ENCODE measurements around the gene NLK.

NLK gene

GRCh38 chr17:28177351-28177750 is 134.9 kb downstream of the NLK start:
- ATAC-seq, result no peak
- TF ChIP-seq ARNTL (CRISPR knock-in tag; IDR thresholded peaks at IDR 0.05; ENCODE audit: borderline replicate concordance, low read depth), result no peak
- TF ChIP-seq ZC3H10 (CRISPR knock-in tag; IDR thresholded peaks at IDR 0.05), result no peak
- TF ChIP-seq GLIS3 (CRISPR knock-in tag; IDR thresholded peaks at IDR 0.05), result no peak

- ATAC-seq, result no peak
Observed at GRCh38 chr17:28178800-28179199, 136.3 kb downstream of the NLK start.

GRCh38 chr17:28180449-28180848 is 138.0 kb downstream of the NLK start:
- TF ChIP-seq ARNTL (CRISPR knock-in tag; IDR thresholded peaks at IDR 0.05; ENCODE audit: borderline replicate concordance, low read depth) (no peak), TCF4 (CRISPR knock-in tag; IDR thresholded peaks at IDR 0.05; ENCODE audit: borderline replicate concordance) (no peak), PPARA (CRISPR knock-in tag; IDR thresholded peaks at IDR 0.05; ENCODE audit: borderline replicate concordance) (no peak)
- no peak; the same call in 2 of the 3 replicates for ATAC-seq

More at GRCh38 chr17:28178800-28179199, 136.3 kb downstream of the NLK start:
- TF ChIP-seq ESRRG (CRISPR knock-in tag; IDR thresholded peaks at IDR 0.05) (no peak), TOX (CRISPR knock-in tag; IDR thresholded peaks at IDR 0.05; ENCODE audit: borderline replicate concordance) (no peak), SNAI2 (CRISPR knock-in tag; IDR thresholded peaks at IDR 0.05) (no peak), ZNF565 (CRISPR knock-in tag; conservative IDR thresholded peaks at IDR 0.05; ENCODE audit: low read depth) (no peak), ISL1 (CRISPR knock-in tag; IDR thresholded peaks at IDR 0.05) (no peak), ARNTL (CRISPR knock-in tag; IDR thresholded peaks at IDR 0.05; ENCODE audit: borderline replicate concordance, low read depth) (no peak), CSDC2 (CRISPR knock-in tag; IDR thresholded peaks at IDR 0.05) (no peak), RARB (CRISPR knock-in tag; IDR thresholded peaks at IDR 0.05) (no peak), TCF4 (CRISPR knock-in tag; IDR thresholded peaks at IDR 0.05; ENCODE audit: borderline replicate concordance) (no peak), BACH2 (CRISPR knock-in tag; IDR thresholded peaks at IDR 0.05; ENCODE audit: borderline replicate concordance) (no peak), ZNF8 (CRISPR knock-in tag; IDR thresholded peaks at IDR 0.05) (no peak), ZNF70 (CRISPR knock-in tag; IDR thresholded peaks at IDR 0.05) (no peak), OSR1 (CRISPR knock-in tag; IDR thresholded peaks at IDR 0.05) (no peak), CREB5 (CRISPR knock-in tag; IDR thresholded peaks at IDR 0.05; ENCODE audit: low read depth) (no peak), ZFP30 (CRISPR knock-in tag; IDR thresholded peaks at IDR 0.05) (no peak), ZFP3 (CRISPR knock-in tag; IDR thresholded peaks at IDR 0.05) (no peak), PPARA (CRISPR knock-in tag; IDR thresholded peaks at IDR 0.05; ENCODE audit: borderline replicate concordance) (no peak)
- TF ChIP-seq, protein P1, sequence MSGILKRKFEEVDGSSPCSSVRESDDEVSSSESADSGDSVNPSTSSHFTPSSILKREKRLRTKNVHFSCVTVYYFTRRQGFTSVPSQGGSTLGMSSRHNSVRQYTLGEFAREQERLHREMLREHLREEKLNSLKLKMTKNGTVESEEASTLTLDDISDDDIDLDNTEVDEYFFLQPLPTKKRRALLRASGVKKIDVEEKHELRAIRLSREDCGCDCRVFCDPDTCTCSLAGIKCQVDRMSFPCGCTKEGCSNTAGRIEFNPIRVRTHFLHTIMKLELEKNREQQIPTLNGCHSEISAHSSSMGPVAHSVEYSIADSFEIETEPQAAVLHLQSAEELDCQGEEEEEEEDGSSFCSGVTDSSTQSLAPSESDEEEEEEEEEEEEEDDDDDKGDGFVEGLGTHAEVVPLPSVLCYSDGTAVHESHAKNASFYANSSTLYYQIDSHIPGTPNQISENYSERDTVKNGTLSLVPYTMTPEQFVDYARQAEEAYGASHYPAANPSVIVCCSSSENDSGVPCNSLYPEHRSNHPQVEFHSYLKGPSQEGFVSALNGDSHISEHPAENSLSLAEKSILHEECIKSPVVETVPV (CRISPR knock-in tag; IDR thresholded peaks at IDR 0.05), result no peak
- TF ChIP-seq, protein P2, sequence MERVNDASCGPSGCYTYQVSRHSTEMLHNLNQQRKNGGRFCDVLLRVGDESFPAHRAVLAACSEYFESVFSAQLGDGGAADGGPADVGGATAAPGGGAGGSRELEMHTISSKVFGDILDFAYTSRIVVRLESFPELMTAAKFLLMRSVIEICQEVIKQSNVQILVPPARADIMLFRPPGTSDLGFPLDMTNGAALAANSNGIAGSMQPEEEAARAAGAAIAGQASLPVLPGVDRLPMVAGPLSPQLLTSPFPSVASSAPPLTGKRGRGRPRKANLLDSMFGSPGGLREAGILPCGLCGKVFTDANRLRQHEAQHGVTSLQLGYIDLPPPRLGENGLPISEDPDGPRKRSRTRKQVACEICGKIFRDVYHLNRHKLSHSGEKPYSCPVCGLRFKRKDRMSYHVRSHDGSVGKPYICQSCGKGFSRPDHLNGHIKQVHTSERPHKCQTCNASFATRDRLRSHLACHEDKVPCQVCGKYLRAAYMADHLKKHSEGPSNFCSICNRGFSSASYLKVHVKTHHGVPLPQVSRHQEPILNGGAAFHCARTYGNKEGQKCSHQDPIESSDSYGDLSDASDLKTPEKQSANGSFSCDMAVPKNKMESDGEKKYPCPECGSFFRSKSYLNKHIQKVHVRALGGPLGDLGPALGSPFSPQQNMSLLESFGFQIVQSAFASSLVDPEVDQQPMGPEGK (CRISPR knock-in tag; IDR thresholded peaks at IDR 0.05; ENCODE audit: borderline replicate concordance), result no peak
- TF ChIP-seq, protein P3, sequence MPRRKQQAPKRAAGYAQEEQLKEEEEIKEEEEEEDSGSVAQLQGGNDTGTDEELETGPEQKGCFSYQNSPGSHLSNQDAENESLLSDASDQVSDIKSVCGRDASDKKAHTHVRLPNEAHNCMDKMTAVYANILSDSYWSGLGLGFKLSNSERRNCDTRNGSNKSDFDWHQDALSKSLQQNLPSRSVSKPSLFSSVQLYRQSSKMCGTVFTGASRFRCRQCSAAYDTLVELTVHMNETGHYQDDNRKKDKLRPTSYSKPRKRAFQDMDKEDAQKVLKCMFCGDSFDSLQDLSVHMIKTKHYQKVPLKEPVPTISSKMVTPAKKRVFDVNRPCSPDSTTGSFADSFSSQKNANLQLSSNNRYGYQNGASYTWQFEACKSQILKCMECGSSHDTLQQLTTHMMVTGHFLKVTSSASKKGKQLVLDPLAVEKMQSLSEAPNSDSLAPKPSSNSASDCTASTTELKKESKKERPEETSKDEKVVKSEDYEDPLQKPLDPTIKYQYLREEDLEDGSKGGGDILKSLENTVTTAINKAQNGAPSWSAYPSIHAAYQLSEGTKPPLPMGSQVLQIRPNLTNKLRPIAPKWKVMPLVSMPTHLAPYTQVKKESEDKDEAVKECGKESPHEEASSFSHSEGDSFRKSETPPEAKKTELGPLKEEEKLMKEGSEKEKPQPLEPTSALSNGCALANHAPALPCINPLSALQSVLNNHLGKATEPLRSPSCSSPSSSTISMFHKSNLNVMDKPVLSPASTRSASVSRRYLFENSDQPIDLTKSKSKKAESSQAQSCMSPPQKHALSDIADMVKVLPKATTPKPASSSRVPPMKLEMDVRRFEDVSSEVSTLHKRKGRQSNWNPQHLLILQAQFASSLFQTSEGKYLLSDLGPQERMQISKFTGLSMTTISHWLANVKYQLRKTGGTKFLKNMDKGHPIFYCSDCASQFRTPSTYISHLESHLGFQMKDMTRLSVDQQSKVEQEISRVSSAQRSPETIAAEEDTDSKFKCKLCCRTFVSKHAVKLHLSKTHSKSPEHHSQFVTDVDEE (CRISPR knock-in tag; IDR thresholded peaks at IDR 0.05), result no peak

DNA sequence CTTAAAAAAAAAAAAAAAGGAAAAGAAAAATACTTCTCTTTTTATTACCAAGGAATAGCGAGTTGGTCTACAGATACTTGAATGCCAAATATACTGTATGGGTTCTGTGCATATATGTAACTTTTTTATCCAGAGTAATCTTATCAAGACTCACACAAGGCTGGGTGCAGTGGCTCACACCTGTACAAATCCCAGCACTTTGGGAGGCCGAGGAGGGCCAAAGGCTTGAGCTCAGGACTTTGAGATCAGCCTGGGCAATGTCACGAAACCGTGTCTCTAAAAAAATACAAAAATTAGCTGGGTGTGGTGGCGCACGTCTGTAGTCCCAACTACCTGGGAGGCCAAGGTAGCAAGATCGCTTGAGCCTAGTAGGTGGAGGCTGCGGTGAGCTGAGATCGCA is 139.1 kb downstream of the NLK start:
- no peak for ATAC-seq
- TF ChIP-seq, protein P3 (CRISPR knock-in tag; IDR thresholded peaks at IDR 0.05), result no peak
- TF ChIP-seq TOX (CRISPR knock-in tag; IDR thresholded peaks at IDR 0.05; ENCODE audit: borderline replicate concordance) (no peak), ZFP3 (CRISPR knock-in tag; IDR thresholded peaks at IDR 0.05) (no peak)
- TF ChIP-seq, protein P1 (CRISPR knock-in tag; IDR thresholded peaks at IDR 0.05), result no peak

Measured in SK-N-SH treated with all-trans-retinoic acid at 6 μM for 48 hours (cell line).